ENCODE data around the gene RNF144A.

DNA sequence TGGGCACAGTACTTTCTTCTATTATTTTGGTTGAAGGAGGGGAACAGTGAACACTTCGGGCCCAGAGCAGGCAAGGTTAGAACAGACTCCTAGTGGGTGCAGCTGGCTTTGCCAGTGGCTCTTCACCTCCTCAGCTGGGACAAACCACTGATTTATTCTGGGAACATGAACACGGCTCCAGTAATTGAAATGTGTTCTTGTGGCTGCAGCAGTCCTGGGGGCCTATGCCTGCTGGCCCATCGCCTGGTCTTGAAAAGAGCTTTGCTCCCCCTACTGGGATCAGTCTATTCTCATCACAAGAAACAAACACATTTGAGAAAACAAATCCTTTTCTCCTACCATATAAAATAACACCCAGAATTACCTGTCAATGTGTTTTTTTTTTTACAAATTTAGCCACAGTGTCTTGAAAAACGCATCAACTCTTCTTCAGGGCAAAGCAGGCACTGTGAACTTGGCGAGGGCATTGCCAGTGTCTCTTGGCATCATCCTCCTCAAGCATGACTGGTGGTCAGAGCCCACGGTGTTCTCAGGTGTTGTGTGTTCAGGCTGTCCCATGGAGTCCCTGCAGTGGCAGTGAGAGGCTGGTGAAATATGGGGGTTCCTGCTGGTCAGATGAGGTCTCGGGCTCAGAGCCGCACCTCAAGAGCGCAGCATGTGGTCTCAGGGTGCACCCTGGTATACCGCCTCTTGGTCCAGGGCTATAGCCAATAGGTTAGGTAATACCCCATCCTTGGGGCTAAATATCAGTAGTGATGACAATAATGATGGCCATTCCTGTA, 51.3 kb downstream of the RNF144A start:
- TF ChIP-seq EZH2 (IDR thresholded peaks at IDR 0.05; ENCODE audit: insufficient read depth, poor library complexity, severe bottlenecking) (no peak), EZH2phosphoT487 (IDR thresholded peaks at IDR 0.05; ENCODE audit: insufficient read depth, low read depth) (no peak)
